Inferior parietal cortex (tissue), 1 donor: Measurements from ENCODE around the gene ARMC7.
"Not testable (repeated sequence)": the region's sequence is repeated elsewhere in the genome, so short reads cannot be mapped to it uniquely, and the experiment has no call there.

Experiments used
- DNase-seq: peaks from one replicate; pipeline ENCODE4 v3.0.0-alpha.2; 2016; ENCODE audit errors: extremely low spot score

Gene ARMC7

GRCh38 chr17:75153780-75154194 is 44.0 kb downstream of the ARMC7 start:
- DNase-seq: no peak

GRCh38 chr17:75154195-75155106 is 44.7 kb downstream of the ARMC7 start, which contains the start of gene JPT1:
Gene JPT1 (minus strand): TSS chr17:75154512. CDS start chr17:75154397, 115 bp downstream.
- DNase-seq: peak; percentile 98

DNA sequence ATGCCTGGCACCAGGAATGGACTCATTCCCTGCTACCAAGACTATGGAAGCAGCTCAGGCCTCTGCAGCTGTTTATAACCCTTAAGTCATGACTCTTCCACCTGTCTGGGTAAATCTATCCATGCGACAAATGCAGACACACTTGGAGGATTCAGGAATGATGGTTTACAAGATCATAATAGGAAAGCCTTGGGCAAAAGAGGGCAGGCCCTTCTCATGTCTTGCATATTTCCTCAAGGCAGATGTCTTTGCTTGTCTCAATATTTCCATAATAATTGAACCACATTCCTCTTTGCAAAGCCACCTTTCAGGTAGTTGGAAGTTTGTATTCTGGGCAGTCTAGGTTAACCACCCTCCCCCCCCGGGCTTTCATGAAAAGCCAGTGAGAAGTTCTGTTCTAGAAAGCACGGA is 45.4 kb downstream of the ARMC7 start:
- DNase-seq: no peak

- not testable (repeated sequence) for DNase-seq
Measured at GRCh38 chr17:75158480-75158879, 48.7 kb downstream of the ARMC7 start.

DNA sequence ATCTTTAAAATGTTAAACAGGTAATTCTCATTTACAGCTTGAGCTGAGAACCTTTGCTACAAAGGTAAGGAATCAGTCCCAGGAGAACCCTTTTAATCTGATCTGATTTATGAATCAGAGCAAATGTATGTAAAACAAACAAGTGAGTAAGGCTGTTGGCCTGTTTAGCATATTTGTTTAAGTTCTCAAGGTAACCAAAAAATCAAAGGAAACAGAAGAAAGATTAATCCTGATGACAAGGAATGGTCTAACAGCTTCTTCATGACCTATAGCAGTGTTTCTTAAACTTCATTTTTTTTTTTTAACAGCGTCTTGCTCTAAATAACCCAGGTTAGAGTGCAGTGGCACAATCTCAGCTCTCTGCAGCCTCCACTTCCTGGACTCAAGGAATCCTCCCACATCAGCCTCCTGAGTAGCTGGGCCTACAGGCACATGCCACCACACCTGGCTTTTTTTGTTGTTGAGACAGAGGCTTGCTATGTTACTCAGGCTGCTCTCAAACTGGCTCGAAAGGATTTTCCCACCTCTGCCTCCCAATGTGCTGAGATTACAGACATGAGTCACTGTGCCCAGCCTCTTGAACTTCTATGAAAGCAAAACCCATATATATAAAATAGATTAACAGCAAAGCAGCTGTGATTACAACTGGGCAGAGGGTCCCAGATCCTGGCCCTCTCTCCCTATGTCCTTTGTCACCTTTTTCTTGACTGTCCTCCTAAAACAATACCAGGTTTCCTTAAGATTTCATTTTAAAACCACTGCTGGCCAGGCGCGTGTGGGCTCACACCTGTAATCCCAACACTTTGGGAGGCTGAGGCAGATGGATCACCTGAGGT is 49.6 kb downstream of the ARMC7 start:
- no peak for DNase-seq

- no peak for DNase-seq
Measured at GRCh38 chr17:75160211-75160610, 50.4 kb downstream of the ARMC7 start.

- no peak for DNase-seq
Measured at GRCh38 chr17:75163074-75163473, 53.3 kb downstream of the ARMC7 start.

GRCh38 chr17:75164606-75165005 is 54.8 kb downstream of the ARMC7 start:
- not testable (repeated sequence) for DNase-seq

- no peak for DNase-seq
Measured at GRCh38 chr17:75168998-75169397, 59.2 kb downstream of the ARMC7 start.

GRCh38 chr17:75173526-75173925 is 63.8 kb downstream of the ARMC7 start:
- DNase-seq: no peak

GRCh38 chr17:75174996-75175395 is 65.2 kb downstream of the ARMC7 start:
- DNase-seq: no peak

DNA sequence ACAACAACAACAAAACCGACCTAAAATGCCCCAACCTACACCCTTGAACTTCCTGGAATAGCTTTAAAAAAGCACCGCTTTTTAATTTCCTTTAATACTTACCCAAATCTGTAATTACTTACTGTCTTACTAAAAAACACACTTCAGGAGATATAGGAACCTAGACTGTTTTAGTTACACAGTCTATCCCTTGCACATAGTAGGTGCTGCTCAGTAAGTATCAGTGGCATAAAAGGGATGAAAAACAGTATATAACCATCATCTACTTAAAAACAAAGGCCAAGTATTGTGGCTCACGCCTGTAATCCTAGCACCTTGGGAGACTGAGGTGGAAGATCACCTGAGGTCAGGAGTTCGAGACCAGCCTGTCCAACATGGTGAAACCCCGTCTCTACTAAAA is 66.9 kb downstream of the ARMC7 start:
- no peak for DNase-seq

DNA sequence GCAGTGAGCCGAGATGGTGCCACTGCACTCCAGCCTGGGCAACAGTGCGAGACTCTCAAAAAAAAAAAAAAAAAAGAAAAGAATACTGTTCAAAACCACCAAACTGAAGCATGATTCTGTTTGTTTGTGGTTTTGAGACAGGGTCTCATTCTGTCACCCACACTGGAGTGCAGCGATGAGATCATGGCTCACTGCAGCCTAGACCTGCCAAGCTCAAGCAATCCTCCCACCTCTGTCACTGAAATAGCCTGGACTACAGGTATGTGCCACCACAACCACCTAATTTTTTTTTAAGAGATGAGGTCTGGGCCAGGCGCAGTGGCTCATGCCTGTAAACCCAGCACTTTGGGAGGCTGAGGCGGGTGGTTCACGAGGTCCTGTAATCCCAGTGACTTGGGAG is 68.7 kb downstream of the ARMC7 start:
- DNase-seq: no peak
